ENCODE results near the gene DCUN1D5.

DCUN1D5 gene

GRCh38 chr11:103091801-103092524 is at the start of gene DCUN1D5:
Gene DCUN1D5 (minus strand): TSS chr11:103092160. CDS start chr11:103091872, 288 bp downstream.
- DNase-seq: peak; percentile 80

GRCh38 chr11:103125462-103125861 is 33.5 kb upstream of the DCUN1D5 start:
- no peak for DNase-seq

GRCh38 chr11:103114836-103115235 is 22.9 kb upstream of the DCUN1D5 start:
- DNase-seq: no peak

- no peak for DNase-seq
Measured at GRCh38 chr11:103112364-103112763, 20.4 kb upstream of the DCUN1D5 start.

- no peak for DNase-seq
Measured at GRCh38 chr11:103111400-103111799, 19.4 kb upstream of the DCUN1D5 start.

- no peak for DNase-seq
Measured at GRCh38 chr11:103110391-103110790, 18.4 kb upstream of the DCUN1D5 start.

- DNase-seq: no peak
Measured at GRCh38 chr11:103109818-103110388, 17.9 kb upstream of the DCUN1D5 start.

- DNase-seq: peak; percentile 77
Measured at GRCh38 chr11:103108933-103109817, 17.2 kb upstream of the DCUN1D5 start, which contains the start of gene DYNC2H1. Gene DYNC2H1 (plus strand): TSS chr11:103109426. CDS start chr11:103109575, 149 bp downstream.

GRCh38 chr11:103097279-103097678 is 5.3 kb upstream of the DCUN1D5 start:
- DNase-seq: no peak

GRCh38 chr11:103091064-103091800 is 728 bp downstream of the DCUN1D5 start:
- no peak for DNase-seq

- no peak for DNase-seq
Measured at GRCh38 chr11:103086461-103086860, 5.5 kb downstream of the DCUN1D5 start.

GRCh38 chr11:103085758-103086365 is 6.1 kb downstream of the DCUN1D5 start:
- no peak for DNase-seq

- no peak for DNase-seq
Measured at GRCh38 chr11:103079833-103080232, 12.1 kb downstream of the DCUN1D5 start.

GRCh38 chr11:103078710-103079109 is 13.2 kb downstream of the DCUN1D5 start:
- no peak for DNase-seq

- no peak for DNase-seq
Measured at GRCh38 chr11:103077554-103077953, 14.4 kb downstream of the DCUN1D5 start.

GRCh38 chr11:103076361-103076760 is 15.6 kb downstream of the DCUN1D5 start:
- DNase-seq: no peak

- DNase-seq: no peak
Measured at GRCh38 chr11:103071008-103071407, 21.0 kb downstream of the DCUN1D5 start.

- no peak for DNase-seq
Measured at GRCh38 chr11:103070142-103070541, 21.8 kb downstream of the DCUN1D5 start.

GRCh38 chr11:103069367-103069766 is 22.6 kb downstream of the DCUN1D5 start:
- DNase-seq: no peak

- DNase-seq: no peak
Measured at GRCh38 chr11:103067118-103067517, 24.8 kb downstream of the DCUN1D5 start.

GRCh38 chr11:103061656-103062055 is 30.3 kb downstream of the DCUN1D5 start:
- no peak for DNase-seq

GRCh38 chr11:103055221-103055890 is 36.6 kb downstream of the DCUN1D5 start:
- no peak for DNase-seq

Data from NCI-H1048 (cell line).